ENCODE measurements around the gene SLC24A4. TPM values are rescaled to one million over a fixed set of nuclear protein-coding genes. Genes with fewer than 3 reads are reported as not detected.

SLC24A4 gene
- total RNA-seq, 4 donors from 2014 or later: 0.08 to 0.37 (median 0.22) TPM

GRCh38 chr14:92538412-92538985 is 215.5 kb downstream of the SLC24A4 start:
- WGBS, 2 donors: 92 to 93% methylated on average over 6 of the region's 6 CpGs
- intact Hi-C loops (cut with DNase I; ENCODE audit: low total_unique reads): no loop called here
- DNase-seq (ENCODE audit: low spot score in 2 of 2): no peak
- TF ChIP-seq CTCF (IDR thresholded peaks at IDR 0.05) (no peak), POLR2A (IDR thresholded peaks at IDR 0.05) (no peak)
- no peak overlapping the region for H3K4me3 ChIP-seq (ENCODE audit: low read depth, poor library complexity, severe bottlenecking)

- TF ChIP-seq POLR2A (IDR thresholded peaks at IDR 0.05) (no peak), CTCF (IDR thresholded peaks at IDR 0.05) (no peak)
- no peak overlapping the region for H3K4me3 ChIP-seq (ENCODE audit: low read depth, poor library complexity, severe bottlenecking)
- DNase-seq (ENCODE audit: low spot score in 2 of 2): no peak
- intact Hi-C loops (cut with DNase I; ENCODE audit: low total_unique reads): no loop called here
- WGBS, 2 donors: 94% methylated on average over 3 of the region's 3 CpGs
Measured at GRCh38 chr14:92539419-92539818, 216.5 kb downstream of the SLC24A4 start.

GRCh38 chr14:92539875-92540274 is 216.9 kb downstream of the SLC24A4 start:
- 67 to 77% methylated on average over 12 of the region's 12 CpGs for WGBS, 2 donors
- TF ChIP-seq CTCF (IDR thresholded peaks at IDR 0.05) (no peak), POLR2A (IDR thresholded peaks at IDR 0.05) (no peak)
- intact Hi-C loops (cut with DNase I; ENCODE audit: low total_unique reads): no loop called here
- H3K4me3 ChIP-seq (ENCODE audit: low read depth, poor library complexity, severe bottlenecking): no peak overlapping the region
- DNase-seq (ENCODE audit: low spot score in 2 of 2): no peak

GRCh38 chr14:92540472-92541048 is 217.6 kb downstream of the SLC24A4 start:
- H3K4me3 ChIP-seq (ENCODE audit: low read depth, poor library complexity, severe bottlenecking): no peak overlapping the region
- DNase-seq (ENCODE audit: low spot score in 2 of 2): peak; percentile 89 to 97
- WGBS, 2 donors: 3 to 4% methylated on average over 5 to 6 of the region's 6 CpGs
- TF ChIP-seq CTCF (IDR thresholded peaks at IDR 0.05) (no peak), POLR2A (IDR thresholded peaks at IDR 0.05) (no peak)
- intact Hi-C loops (cut with DNase I; ENCODE audit: low total_unique reads): no loop called here

GRCh38 chr14:92542766-92543554 is 220.0 kb downstream of the SLC24A4 start:
- no peak for DNase-seq (ENCODE audit: low spot score in 2 of 2)
- intact Hi-C loops (cut with DNase I; ENCODE audit: low total_unique reads): no loop called here
- 67 to 78% methylated on average over 8 of the region's 8 CpGs for WGBS, 2 donors
- TF ChIP-seq CTCF (IDR thresholded peaks at IDR 0.05) (no peak), POLR2A (IDR thresholded peaks at IDR 0.05) (no peak)
- H3K4me3 ChIP-seq (ENCODE audit: low read depth, poor library complexity, severe bottlenecking): no peak overlapping the region
